GM23248 (cell line): ENCODE data around the gene ZNF219.

Experiments
- EZH2 ChIP-seq: fragments of 200-600 bp; sonication (generic); IDR thresholded peaks from 2 replicates; pipeline ENCODE4 v1.6.1; 2018; ENCODE audit warnings: antibody characterized with exemption, mild to moderate bottlenecking; ENCODE audit not compliant: insufficient read depth, poor library complexity, severe bottlenecking
- EZH2phosphoT487 ChIP-seq: fragments of 200-600 bp; sonication (generic); IDR thresholded peaks from 2 replicates; pipeline ENCODE4 v1.6.1; 2018; ENCODE audit warnings: antibody characterized with exemption, moderate library complexity, mild to moderate bottlenecking, low read depth; ENCODE audit not compliant: insufficient read depth

DNA sequence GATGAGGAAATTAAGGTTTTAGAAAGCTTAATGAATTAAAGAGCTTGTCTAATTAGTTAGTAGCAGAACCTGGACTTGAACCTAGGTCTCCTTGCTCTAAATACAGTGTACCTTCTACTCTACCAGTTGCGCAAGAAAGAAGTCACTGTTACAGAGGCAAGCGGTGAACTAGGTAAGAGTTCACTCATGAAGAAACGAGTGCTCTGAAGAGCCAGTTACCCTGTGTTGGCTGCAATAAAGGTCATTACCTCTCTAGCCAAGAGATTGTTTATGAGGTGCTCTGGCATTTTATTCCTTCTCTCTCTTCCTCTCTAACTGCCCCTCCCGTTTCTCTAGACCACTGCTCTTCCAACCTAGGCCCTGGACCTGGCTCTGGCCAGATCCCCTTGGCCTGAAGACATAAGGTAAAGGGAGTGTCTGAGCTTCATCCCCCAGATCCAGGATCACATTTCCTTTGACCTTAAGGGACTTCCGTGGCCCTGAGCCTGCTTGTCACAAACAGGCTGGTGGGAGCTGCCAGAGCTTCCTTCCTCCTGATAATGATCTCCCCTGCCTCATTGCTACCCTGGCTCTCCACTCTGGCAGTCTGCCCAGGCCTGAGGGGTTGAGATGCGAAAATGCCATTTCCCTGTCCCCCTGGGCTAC is 54.4 kb downstream of the ZNF219 start:
- TF ChIP-seq EZH2phosphoT487 (no peak), EZH2 (no peak)
